Mucosa of descending colon (tissue), 3 donors: ENCODE data around the gene SPRYD3. TPM values are rescaled to one million over a fixed set of nuclear protein-coding genes. Genes with fewer than 3 reads are reported as not detected.
A peak's percentile ranks its signal among the peaks of the same experiment; 100 is the strongest.

ENCODE experiments used
- ATAC-seq: fragments of 200-7000 bp; cut with Tn5 transposase; one replicate; pipeline ENCODE4 v1.9.1; 2020; ENCODE audit warnings: mild to moderate bottlenecking, moderate library complexity
- DNase-seq, 3 donors: peaks; one replicate each; pipeline ENCODE4 v3.0.0-alpha.2; 2020
- H3K36me3 ChIP-seq: fragments of 200-600 bp; one replicate; pipeline ENCODE4 v1.8.0; 2021; ENCODE audit warnings: low read depth, mild to moderate bottlenecking
- H3K4me1 ChIP-seq: fragments of 200-600 bp; one replicate; pipeline ENCODE4 v1.8.0; 2021; ENCODE audit warnings: low read depth, mild to moderate bottlenecking
- H3K4me3 ChIP-seq: fragments of 200-600 bp; one replicate; pipeline ENCODE4 v1.8.0; 2021; ENCODE audit warnings: mild to moderate bottlenecking
- H3K9me3 ChIP-seq: fragments of 200-600 bp; one replicate; pipeline ENCODE4 v1.8.0; 2021; ENCODE audit warnings: mild to moderate bottlenecking
- intact Hi-C, 2 donors: fragments of 100-400 bp; cut with DNase I in 1 of 2; cut with micrococcal nuclease in 1 of 2; formaldehyde crosslinking; loops; one replicate each; pipeline versions ENCODE4 v1.11.0 to v1.11.1; 2022; cut with DNase I, micrococcal nuclease
- total RNA-seq, 3 donors: library from RNA; stranded (reverse); fragmentation: NEBNext Ultra II Directional in 2 of 3; extraction: Animal tissue kit (Norgen Biotek cat#: 25700) in 2 of 3; gene quantifications; one replicate each; pipeline versions ENCODE4 v1.2.1 to v1.2.4, GENCODE V29; 2021 to 2023
- TF ChIP-seq, protein P1 (sequence below): fragments of 200-600 bp; IDR thresholded peaks from one replicate; pipeline ENCODE4 v1.8.0; 2022; ENCODE audit warnings: antibody characterized with exemption, mild to moderate bottlenecking
- donor health status: DM: no; HTN: no; CAD: no; lungs with moderate emphysema.
- donor health status: DM: no; HTN: no; CAD: no.
- donor health status: DM: no; HTN: yes; CAD: no.

The SPRYD3 gene
- total RNA-seq, 3 donors from 2014 or later = 27.3 to 51.0 (median 32.5) TPM

DNA sequence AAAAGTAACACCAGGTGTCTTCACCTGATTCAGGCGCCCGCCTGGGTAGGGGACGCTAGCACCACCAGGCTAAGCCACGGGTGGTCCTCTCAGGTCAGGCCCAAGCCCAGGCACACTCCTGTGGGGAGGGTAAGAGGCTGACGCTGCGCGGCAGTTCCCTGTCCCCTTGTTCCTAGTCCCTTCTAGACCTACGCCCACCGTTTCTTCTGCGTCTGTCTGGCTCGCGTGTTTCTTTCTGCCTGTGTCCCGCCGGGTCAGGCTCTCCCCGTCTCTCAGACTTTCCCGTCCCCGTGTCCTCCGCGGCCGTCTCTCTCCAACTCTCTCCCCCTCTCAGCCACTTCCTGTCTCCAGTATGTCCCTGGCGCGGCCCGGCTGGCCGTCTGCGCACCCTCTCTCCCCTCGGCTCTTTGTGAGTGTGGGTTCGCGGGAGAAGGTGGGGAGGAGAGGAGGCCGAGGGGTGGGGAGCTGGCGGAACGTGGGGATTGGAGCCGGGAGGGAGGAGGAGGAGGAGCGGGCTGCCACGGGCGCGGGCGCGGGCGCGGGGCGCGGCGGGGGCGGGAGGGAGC lies 32.5 kb downstream of the SPRYD3 start:
- peak overlapping the region; percentile 32 for H3K4me3 ChIP-seq
- intact Hi-C loops = no loop called here
- H3K36me3 ChIP-seq = no peaks in the 10 kb centered on the region
- TF ChIP-seq, protein P1, sequence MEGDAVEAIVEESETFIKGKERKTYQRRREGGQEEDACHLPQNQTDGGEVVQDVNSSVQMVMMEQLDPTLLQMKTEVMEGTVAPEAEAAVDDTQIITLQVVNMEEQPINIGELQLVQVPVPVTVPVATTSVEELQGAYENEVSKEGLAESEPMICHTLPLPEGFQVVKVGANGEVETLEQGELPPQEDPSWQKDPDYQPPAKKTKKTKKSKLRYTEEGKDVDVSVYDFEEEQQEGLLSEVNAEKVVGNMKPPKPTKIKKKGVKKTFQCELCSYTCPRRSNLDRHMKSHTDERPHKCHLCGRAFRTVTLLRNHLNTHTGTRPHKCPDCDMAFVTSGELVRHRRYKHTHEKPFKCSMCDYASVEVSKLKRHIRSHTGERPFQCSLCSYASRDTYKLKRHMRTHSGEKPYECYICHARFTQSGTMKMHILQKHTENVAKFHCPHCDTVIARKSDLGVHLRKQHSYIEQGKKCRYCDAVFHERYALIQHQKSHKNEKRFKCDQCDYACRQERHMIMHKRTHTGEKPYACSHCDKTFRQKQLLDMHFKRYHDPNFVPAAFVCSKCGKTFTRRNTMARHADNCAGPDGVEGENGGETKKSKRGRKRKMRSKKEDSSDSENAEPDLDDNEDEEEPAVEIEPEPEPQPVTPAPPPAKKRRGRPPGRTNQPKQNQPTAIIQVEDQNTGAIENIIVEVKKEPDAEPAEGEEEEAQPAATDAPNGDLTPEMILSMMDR = no peak
- H3K9me3 ChIP-seq = no peaks in the 10 kb centered on the region
- ATAC-seq (peak; percentile 42), DNase-seq (peak in 2 of 3 donors; percentile 79 to 88)
- H3K4me1 ChIP-seq = peaks cover 46% of the 10 kb centered on the region

DNA sequence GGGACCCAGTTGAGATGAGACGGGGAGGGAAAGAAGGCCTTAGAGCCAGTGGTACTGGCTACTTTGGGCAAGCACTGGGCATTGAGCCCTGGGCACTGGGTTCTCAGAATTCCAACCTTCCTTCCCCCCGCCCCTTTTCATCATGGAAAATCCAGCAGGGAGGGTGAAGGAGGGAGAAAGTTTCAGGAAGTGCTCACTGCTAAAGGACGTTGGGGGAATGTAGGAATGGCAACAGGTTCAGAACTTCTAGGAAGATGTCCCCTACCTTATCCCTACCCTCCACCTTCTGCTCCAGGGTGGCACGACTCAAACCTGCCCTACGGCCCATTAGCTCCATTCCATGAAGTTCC lies 33.5 kb downstream of the SPRYD3 start:
- ATAC-seq (no peak), DNase-seq (peak in 1 of 3 donors; percentile 29)
- TF ChIP-seq, protein P1 = no peak
- H3K4me3 ChIP-seq = no peak overlapping the region
- peaks cover 36% of the 10 kb centered on the region for H3K4me1 ChIP-seq
- no peaks in the 10 kb centered on the region for H3K36me3 ChIP-seq
- H3K9me3 ChIP-seq = no peaks in the 10 kb centered on the region
- intact Hi-C loops = no loop called here

DNA sequence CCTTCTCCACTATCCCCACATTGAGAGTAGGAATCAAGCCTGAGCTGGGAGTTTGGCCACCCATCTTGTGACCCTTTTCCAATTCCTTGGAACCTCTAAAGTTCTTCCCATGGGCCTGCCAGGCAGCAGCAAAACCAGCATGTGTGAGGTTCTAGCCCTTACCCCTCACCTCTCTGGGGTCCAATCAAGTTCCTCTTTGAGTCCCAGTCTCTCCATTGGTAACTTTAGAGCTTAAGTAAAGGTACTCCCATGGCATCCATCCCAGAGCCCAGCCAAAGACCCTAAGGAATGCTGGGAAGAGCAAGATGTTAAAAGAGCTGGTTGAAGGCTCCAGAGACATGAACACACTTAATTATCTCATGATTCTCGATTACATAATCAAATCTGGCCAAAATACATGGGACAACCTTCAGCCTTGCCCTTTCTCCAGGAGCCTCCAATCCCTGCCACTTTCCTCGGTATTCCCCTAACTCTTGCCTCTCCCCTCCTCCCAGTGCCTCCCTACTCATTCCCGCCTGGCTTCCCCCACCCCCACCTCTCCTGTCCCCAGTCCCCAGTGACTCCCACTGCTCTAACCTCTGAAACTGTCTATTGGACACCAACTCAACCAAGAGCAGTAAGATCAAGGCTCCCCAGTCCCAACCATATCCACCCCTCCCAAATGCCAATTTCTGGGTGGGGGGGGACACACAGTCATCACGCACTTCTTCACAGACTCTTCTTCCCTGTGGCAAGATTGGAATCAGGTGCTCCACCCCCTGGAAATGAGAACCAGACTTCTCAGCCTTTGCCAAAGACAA lies 34.1 kb downstream of the SPRYD3 start:
- Histone ChIP-seq H3K4me1 (peaks cover 32% of the 10 kb centered on the region), H3K36me3 (no peaks in the 10 kb centered on the region), H3K4me3 (no peak overlapping the region), H3K9me3 (no peaks in the 10 kb centered on the region)
- intact Hi-C loops = no loop called here
- DNase-seq = peak in 1 of 3 donors; percentile 17
- ATAC-seq = no peak
- TF ChIP-seq, protein P1 = no peak

DNA sequence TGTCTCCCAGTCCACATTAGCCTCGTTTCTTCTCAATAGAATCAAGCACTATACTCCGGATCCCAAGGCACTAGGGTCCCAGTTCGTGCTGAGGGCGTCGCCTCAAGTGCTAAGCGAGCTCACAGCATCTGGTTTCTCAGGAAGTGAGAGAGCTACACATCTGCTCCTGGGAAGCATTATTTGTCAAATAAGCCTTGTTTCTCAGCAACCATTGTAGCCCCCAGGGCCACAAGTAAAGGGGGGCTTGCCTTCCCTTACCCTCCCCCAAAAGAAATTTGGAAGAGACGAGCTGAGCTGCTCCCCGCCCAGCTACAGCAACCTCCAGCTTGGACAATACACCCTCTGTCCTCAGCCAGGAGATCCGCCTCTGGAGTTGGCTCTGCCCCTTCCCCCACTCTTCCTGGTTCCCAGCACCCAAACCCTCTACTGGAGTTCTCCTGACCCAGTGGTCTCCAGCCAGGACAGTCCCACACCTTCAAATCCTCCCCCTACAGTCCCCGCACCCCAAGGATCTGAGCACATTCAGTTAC lies 35.1 kb downstream of the SPRYD3 start:
- TF ChIP-seq, protein P1 = no peak
- H3K4me1 ChIP-seq = peaks cover 22% of the 10 kb centered on the region
- no peaks in the 10 kb centered on the region for H3K9me3 ChIP-seq
- intact Hi-C loops = no loop called here
- H3K4me3 ChIP-seq = no peak overlapping the region
- H3K36me3 ChIP-seq = no peaks in the 10 kb centered on the region
- peak; percentile 13 for ATAC-seq
- DNase-seq = peak in 2 of 3 donors; percentile 40 to 46

DNA sequence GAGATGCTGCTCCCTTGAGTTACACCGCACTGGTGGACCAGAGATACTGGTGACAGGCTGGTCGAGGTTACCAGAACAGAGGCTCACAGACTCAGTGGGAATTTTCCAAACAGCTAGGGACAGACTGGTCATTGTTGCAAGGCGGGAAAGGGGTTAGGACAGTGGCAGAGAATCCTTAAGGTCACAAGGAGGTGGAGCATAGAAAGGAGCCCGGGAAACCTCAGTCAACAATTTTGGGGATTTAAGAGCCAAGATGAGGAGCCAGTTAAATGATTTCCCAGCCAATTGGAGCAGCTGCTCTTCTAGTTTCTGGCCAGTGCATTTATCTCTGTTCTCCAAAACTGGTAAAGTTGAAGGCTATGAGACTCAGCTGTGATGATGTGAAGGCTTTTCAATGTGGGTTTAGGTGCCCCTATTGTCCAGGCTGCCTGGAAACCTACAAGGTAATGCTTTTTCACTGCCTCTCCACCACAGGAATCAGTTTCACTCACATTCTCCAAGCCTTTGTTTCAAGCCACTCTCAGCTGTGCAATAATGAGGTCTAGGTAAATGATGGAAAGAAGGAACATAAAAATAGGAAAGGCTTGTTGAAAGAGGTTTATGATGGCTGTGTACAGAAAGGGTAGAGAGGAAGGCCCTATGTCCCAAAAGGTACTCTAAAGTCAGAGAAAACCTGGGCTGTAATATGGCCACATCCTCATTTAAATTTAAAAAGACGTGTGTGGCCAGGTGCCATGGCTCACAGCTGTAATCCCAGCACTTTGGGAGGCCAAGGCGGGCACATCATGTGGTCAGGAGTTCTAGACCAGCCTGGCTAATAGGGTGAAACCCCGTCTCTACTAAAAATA lies 36.4 kb downstream of the SPRYD3 start:
- Histone ChIP-seq H3K4me1 (peaks cover 25% of the 10 kb centered on the region), H3K36me3 (peaks cover 6% of the 10 kb centered on the region), H3K4me3 (no peak overlapping the region), H3K9me3 (no peaks in the 10 kb centered on the region)
- ATAC-seq = no peak
- intact Hi-C loops = no loop called here
- TF ChIP-seq, protein P1 = no peak
- no peak for DNase-seq
